Left renal cortex interstitium (tissue), 4 donors: ENCODE measurements around the gene AFG1L. TPM values are rescaled to one million over a fixed set of nuclear protein-coding genes. Genes with fewer than 3 reads are reported as not detected.
"Not testable (repeated sequence)": the region's sequence is repeated elsewhere in the genome, so short reads cannot be mapped to it uniquely, and the experiment has no call there.

ENCODE experiments used
- DNase-seq, 4 donors: peaks; one replicate each; pipeline ENCODE4 v3.0.0-alpha.2; 2013; ENCODE audit warnings: low read depth in 4 of 4, low spot score in 2 of 4, missing footprints in 1 of 4
- polyA plus RNA-seq, 4 donors: library from polyadenylated mRNA; unstranded; fragments of 120-200 nt; gene quantifications; one replicate each; pipeline ENCODE4 v1.2.1, GENCODE V29; 2013; ENCODE audit not compliant: insufficient read length in 4 of 4

The AFG1L gene
- polyA plus RNA-seq, 4 donors = 7.1 to 8.4 (median 7.8) TPM

GRCh38 chr6:108406943-108407342, 112.1 kb downstream of the AFG1L start:
- no peak for DNase-seq

- no peak for DNase-seq
These were observed 113.3 kb downstream of the AFG1L start for GRCh38 chr6:108407904-108408827.

- DNase-seq = no peak
These were observed 114.0 kb downstream of the AFG1L start for GRCh38 chr6:108408861-108409260.

GRCh38 chr6:108416047-108416833, 121.4 kb downstream of the AFG1L start:
- not testable (repeated sequence) for DNase-seq

- no peak for DNase-seq
These were observed 122.2 kb downstream of the AFG1L start for GRCh38 chr6:108417027-108417426.

- DNase-seq = no peak
These were observed 124.6 kb downstream of the AFG1L start for GRCh38 chr6:108419474-108419873.

- no peak for DNase-seq
These were observed 125.2 kb downstream of the AFG1L start for GRCh38 chr6:108419934-108420609.

GRCh38 chr6:108421366-108421765, 126.5 kb downstream of the AFG1L start:
- no peak for DNase-seq

GRCh38 chr6:108423982-108424705, 129.3 kb downstream of the AFG1L start:
- DNase-seq = no peak

- DNase-seq = no peak
These were observed 130.6 kb downstream of the AFG1L start for GRCh38 chr6:108425428-108425827.

GRCh38 chr6:108432143-108432542, 137.3 kb downstream of the AFG1L start:
- no peak for DNase-seq

- DNase-seq = no peak
These were observed 137.9 kb downstream of the AFG1L start for GRCh38 chr6:108432792-108433191.

- DNase-seq = no peak
These were observed 139.4 kb downstream of the AFG1L start for GRCh38 chr6:108434222-108434621.

- no peak for DNase-seq
These were observed 140.5 kb downstream of the AFG1L start for GRCh38 chr6:108435391-108435790.

- DNase-seq = no peak
These were observed 141.9 kb downstream of the AFG1L start for GRCh38 chr6:108436771-108437170.

GRCh38 chr6:108437821-108438220, 143.0 kb downstream of the AFG1L start:
- DNase-seq = no peak

GRCh38 chr6:108438918-108439317, 144.1 kb downstream of the AFG1L start:
- DNase-seq = no peak

GRCh38 chr6:108441141-108441540, 146.3 kb downstream of the AFG1L start:
- no peak for DNase-seq

- DNase-seq = no peak
These were observed 148.1 kb downstream of the AFG1L start for GRCh38 chr6:108442770-108443520.
